Measurements from ENCODE around the gene MSH4. TPM values are rescaled to one million over a fixed set of nuclear protein-coding genes. Genes with fewer than 3 reads are reported as not detected.

MSH4 gene
- total RNA-seq, 1 experiment from 2014 or later: 1.0 TPM

DNA sequence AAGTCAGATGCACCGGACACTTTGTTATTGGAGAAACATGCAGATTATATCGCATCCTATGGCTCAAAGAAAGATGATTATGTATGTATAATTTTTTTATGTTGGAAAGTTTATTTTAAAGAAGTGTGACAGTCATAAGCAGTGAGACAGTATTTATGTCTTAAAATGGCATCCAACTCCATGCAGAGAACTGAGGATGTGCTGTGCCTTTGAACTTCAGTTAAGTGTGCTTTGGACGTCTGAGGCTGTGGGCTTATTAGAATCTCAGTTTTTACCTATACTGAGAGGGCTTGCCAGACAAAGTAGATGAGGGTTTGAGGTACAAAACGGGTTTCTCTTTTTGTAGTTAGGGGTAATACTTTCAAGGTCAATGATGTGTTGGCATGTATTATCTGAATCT is 9.2 kb upstream of the MSH4 start:
- H3K36me3 ChIP-seq (ENCODE audit: insufficient read depth, low read length, poor library complexity, severe bottlenecking): peaks cover 53% of the 10 kb centered on the region
- H3K27me3 ChIP-seq (replicated peaks; ENCODE audit: insufficient read depth, low read depth, low read length, poor library complexity): no peaks in the 10 kb centered on the region
- TF ChIP-seq, protein P1, sequence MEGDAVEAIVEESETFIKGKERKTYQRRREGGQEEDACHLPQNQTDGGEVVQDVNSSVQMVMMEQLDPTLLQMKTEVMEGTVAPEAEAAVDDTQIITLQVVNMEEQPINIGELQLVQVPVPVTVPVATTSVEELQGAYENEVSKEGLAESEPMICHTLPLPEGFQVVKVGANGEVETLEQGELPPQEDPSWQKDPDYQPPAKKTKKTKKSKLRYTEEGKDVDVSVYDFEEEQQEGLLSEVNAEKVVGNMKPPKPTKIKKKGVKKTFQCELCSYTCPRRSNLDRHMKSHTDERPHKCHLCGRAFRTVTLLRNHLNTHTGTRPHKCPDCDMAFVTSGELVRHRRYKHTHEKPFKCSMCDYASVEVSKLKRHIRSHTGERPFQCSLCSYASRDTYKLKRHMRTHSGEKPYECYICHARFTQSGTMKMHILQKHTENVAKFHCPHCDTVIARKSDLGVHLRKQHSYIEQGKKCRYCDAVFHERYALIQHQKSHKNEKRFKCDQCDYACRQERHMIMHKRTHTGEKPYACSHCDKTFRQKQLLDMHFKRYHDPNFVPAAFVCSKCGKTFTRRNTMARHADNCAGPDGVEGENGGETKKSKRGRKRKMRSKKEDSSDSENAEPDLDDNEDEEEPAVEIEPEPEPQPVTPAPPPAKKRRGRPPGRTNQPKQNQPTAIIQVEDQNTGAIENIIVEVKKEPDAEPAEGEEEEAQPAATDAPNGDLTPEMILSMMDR (conservative IDR thresholded peaks at IDR 0.05; ENCODE audit: low read depth, low read length): no peak
- TF ChIP-seq EZH2 (IDR thresholded peaks at IDR 0.05; ENCODE audit: borderline replicate concordance, low read depth, low read length, poor library complexity, severe bottlenecking): no peak
- peak overlapping the region; percentile 86 for H3K27ac ChIP-seq (ENCODE audit: low read depth, low read length, poor library complexity, severe bottlenecking)
- intact Hi-C loops (cut with micrococcal nuclease; ENCODE audit: unreplicated experiment): loop anchor here (2.0 to 5.0 kb wide), 2 partner anchors 63 to 160 kb away; partner anchors contain the start of gene ACADM
- H3K9me3 ChIP-seq (ENCODE audit: low read depth, low read length, poor library complexity, severe bottlenecking): no peaks in the 10 kb centered on the region
- H3K4me1 ChIP-seq (ENCODE audit: insufficient read depth, low read length, poor library complexity, severe bottlenecking): peaks cover 25% of the 10 kb centered on the region
- BruUV-seq (replicated peaks): no TSS peak
- peak overlapping the region; percentile 67 for H3K4me3 ChIP-seq (ENCODE audit: low read depth, low read length, poor library complexity, severe bottlenecking)
- POLR2A ChIA-PET (ENCODE audit: low non-redundant PET): interaction anchor here (0.6 kb wide), 1 partner anchor 8 kb away, joined by 4 read pairs; no protein-coding TSS in a partner anchor
- CTCF ChIA-PET: no interaction called here
- no peak for DNase-seq (ENCODE audit: low spot score)

DNA sequence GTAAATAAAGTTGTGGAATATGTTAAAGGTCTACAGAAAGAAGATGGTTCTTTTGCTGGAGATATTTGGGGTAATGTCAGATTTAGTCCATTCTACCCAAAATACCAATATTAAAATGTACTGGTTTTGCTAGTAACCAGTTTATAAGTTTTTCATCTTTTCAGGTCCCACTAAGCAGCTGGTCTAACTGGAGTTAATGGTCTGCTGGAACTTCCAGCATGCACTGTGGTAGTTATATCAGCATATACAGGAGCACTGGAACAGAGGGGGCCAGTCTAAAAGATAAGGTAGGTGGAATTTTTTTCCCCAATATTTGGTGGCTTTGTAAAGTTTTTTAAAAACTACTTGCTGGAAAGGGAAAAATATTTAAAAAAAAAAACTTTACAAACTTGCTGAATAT is 6.7 kb upstream of the MSH4 start:
- H3K4me1 ChIP-seq (ENCODE audit: insufficient read depth, low read length, poor library complexity, severe bottlenecking): peaks cover 25% of the 10 kb centered on the region
- intact Hi-C loops (cut with micrococcal nuclease; ENCODE audit: unreplicated experiment): loop anchor here (5.0 kb wide), 1 partner anchor 163 kb away; no protein-coding TSS in a partner anchor
- BruUV-seq (replicated peaks): no TSS peak
- ChIA-PET CTCF (no interaction called here), POLR2A (ENCODE audit: low non-redundant PET) (no interaction called here)
- peaks cover 78% of the 10 kb centered on the region for H3K36me3 ChIP-seq (ENCODE audit: insufficient read depth, low read length, poor library complexity, severe bottlenecking)
- no peaks in the 10 kb centered on the region for H3K27me3 ChIP-seq (replicated peaks; ENCODE audit: insufficient read depth, low read depth, low read length, poor library complexity)
- no peak for DNase-seq (ENCODE audit: low spot score)
- H3K4me3 ChIP-seq (ENCODE audit: low read depth, low read length, poor library complexity, severe bottlenecking): peak overlapping the region; percentile 67
- TF ChIP-seq, protein P1 (conservative IDR thresholded peaks at IDR 0.05; ENCODE audit: low read depth, low read length): no peak
- TF ChIP-seq EZH2 (IDR thresholded peaks at IDR 0.05; ENCODE audit: borderline replicate concordance, low read depth, low read length, poor library complexity, severe bottlenecking): no peak
- H3K27ac ChIP-seq (ENCODE audit: low read depth, low read length, poor library complexity, severe bottlenecking): no peak overlapping the region
- no peaks in the 10 kb centered on the region for H3K9me3 ChIP-seq (ENCODE audit: low read depth, low read length, poor library complexity, severe bottlenecking)

- Histone ChIP-seq H3K9me3 (ENCODE audit: low read depth, low read length, poor library complexity, severe bottlenecking) (no peaks in the 10 kb centered on the region), H3K27ac (ENCODE audit: low read depth, low read length, poor library complexity, severe bottlenecking) (peak overlapping the region; percentile 21), H3K36me3 (ENCODE audit: insufficient read depth, low read length, poor library complexity, severe bottlenecking) (peaks cover 88% of the 10 kb centered on the region), H3K4me1 (ENCODE audit: insufficient read depth, low read length, poor library complexity, severe bottlenecking) (peaks cover 25% of the 10 kb centered on the region), H3K4me3 (ENCODE audit: low read depth, low read length, poor library complexity, severe bottlenecking) (peak overlapping the region; percentile 67), H3K27me3 (replicated peaks; ENCODE audit: insufficient read depth, low read depth, low read length, poor library complexity) (no peaks in the 10 kb centered on the region)
- TF ChIP-seq EZH2 (IDR thresholded peaks at IDR 0.05; ENCODE audit: borderline replicate concordance, low read depth, low read length, poor library complexity, severe bottlenecking): no peak
- TF ChIP-seq, protein P1 (conservative IDR thresholded peaks at IDR 0.05; ENCODE audit: low read depth, low read length): no peak
- CTCF ChIA-PET: no interaction called here
- POLR2A ChIA-PET (ENCODE audit: low non-redundant PET): interaction anchor here (0.7 kb wide), 1 partner anchor 16 kb away, joined by 3 read pairs; no protein-coding TSS in a partner anchor
- BruUV-seq (replicated peaks): no TSS peak
- intact Hi-C loops (cut with micrococcal nuclease; ENCODE audit: unreplicated experiment): no loop called here
- no peak for DNase-seq (ENCODE audit: low spot score)
These were observed 5.7 kb upstream of the MSH4 start for GRCh38 chr1:75791022-75791421.
